ENCODE measurements around the gene DNAAF3. TPM values are rescaled to one million over a fixed set of nuclear protein-coding genes. Genes with fewer than 3 reads are reported as not detected.

The DNAAF3 gene
- total RNA-seq (2021) (4.2 and 9.1 TPM in 2 replicates), Bru-seq, nascent RNA (percentile 26 among the genes with signal in this experiment), BruChase-seq, experiment 1, labeled RNA remaining after a 2-hour chase (percentile 32 among the genes with signal in this experiment), BruChase-seq, experiment 2, labeled RNA remaining after a 6-hour chase (percentile 36 among the genes with signal in this experiment)
- long read RNA-seq, partial matches to known transcripts, result 5 of 14 reads
- long read RNA-seq, other reads (novel, unspliced or antisense), result 5 of 14 reads

DNA sequence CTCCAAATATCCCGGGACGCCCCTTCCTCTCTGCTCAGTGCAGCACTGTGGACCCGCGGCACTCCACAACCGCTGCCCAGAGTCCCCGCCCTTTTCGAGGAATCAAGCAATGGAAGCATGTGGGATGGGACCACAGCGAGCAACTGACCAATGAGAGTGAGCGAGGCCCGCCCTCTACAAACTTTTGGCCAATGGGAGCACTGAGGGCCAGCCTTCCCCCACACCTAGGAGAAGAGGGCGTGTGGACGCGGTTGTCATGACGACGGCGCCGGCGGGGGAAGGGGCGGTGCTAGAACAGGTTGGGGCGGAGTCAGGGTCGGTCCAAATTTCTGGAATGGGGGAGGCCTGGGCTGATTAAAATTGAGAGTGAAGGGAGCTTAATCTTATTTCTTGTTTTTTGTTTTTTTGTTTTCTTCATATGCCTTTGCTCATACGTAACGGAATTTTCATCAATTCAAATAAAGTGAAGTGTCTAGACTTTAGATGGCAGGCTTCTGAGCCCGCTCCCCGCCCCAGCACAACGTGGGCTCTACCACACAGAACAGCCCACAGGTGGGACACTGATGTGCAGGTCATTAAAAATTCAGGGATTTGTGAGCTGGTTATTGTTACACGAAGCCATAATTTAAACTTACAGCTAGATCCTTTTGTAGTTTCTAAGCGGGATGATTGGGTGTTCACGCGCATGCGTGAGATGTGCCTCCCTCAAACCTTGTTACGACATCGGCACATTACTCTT, at the start of gene DNAAF3:
Gene DNAAF3, minus strand, starts transcription at position 84 of the 739 bp plus-strand sequence. CDS start 200 bp downstream, outside the sequence.
- H3K4me1 ChIP-seq (ENCODE audit: insufficient read depth, low read length, poor library complexity, severe bottlenecking), result no peaks in the 10 kb centered on the region
- ChIA-PET POLR2A (ENCODE audit: low non-redundant PET) (interaction anchor here (0.6 kb wide), 1 partner anchor 9 kb away, joined by 4 read pairs; the partner anchor contains the start of gene TNNI3), CTCF (interaction anchor here (0.6 to 1.4 kb wide), 2 partner anchors 134 to 746 kb away, joined by 3 to 4 read pairs; no protein-coding TSS in a partner anchor)
- no peak for TF ChIP-seq EZH2 (IDR thresholded peaks at IDR 0.05; ENCODE audit: borderline replicate concordance, low read depth, low read length, poor library complexity, severe bottlenecking)
- TF ChIP-seq, protein P1, sequence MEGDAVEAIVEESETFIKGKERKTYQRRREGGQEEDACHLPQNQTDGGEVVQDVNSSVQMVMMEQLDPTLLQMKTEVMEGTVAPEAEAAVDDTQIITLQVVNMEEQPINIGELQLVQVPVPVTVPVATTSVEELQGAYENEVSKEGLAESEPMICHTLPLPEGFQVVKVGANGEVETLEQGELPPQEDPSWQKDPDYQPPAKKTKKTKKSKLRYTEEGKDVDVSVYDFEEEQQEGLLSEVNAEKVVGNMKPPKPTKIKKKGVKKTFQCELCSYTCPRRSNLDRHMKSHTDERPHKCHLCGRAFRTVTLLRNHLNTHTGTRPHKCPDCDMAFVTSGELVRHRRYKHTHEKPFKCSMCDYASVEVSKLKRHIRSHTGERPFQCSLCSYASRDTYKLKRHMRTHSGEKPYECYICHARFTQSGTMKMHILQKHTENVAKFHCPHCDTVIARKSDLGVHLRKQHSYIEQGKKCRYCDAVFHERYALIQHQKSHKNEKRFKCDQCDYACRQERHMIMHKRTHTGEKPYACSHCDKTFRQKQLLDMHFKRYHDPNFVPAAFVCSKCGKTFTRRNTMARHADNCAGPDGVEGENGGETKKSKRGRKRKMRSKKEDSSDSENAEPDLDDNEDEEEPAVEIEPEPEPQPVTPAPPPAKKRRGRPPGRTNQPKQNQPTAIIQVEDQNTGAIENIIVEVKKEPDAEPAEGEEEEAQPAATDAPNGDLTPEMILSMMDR (conservative IDR thresholded peaks at IDR 0.05; ENCODE audit: low read depth, low read length), result no peak
- H3K9me3 ChIP-seq (ENCODE audit: low read depth, low read length, poor library complexity, severe bottlenecking), result no peaks in the 10 kb centered on the region
- peak; percentile 99 for DNase-seq (ENCODE audit: low spot score)
- no TSS peak for BruUV-seq (replicated peaks)
- intact Hi-C loops (cut with micrococcal nuclease; ENCODE audit: unreplicated experiment), result no loop called here
- peaks cover 5% of the 10 kb centered on the region for H3K27me3 ChIP-seq (replicated peaks; ENCODE audit: insufficient read depth, low read depth, low read length, poor library complexity)
- H3K4me3 ChIP-seq (ENCODE audit: low read depth, low read length, poor library complexity, severe bottlenecking), result peak within 1 kb of the TSS; percentile 61
- peak within 1 kb of the TSS; percentile 76 for H3K27ac ChIP-seq (ENCODE audit: low read depth, low read length, poor library complexity, severe bottlenecking)
- H3K36me3 ChIP-seq (ENCODE audit: insufficient read depth, low read length, poor library complexity, severe bottlenecking), result no peaks in the 10 kb centered on the region

DNA sequence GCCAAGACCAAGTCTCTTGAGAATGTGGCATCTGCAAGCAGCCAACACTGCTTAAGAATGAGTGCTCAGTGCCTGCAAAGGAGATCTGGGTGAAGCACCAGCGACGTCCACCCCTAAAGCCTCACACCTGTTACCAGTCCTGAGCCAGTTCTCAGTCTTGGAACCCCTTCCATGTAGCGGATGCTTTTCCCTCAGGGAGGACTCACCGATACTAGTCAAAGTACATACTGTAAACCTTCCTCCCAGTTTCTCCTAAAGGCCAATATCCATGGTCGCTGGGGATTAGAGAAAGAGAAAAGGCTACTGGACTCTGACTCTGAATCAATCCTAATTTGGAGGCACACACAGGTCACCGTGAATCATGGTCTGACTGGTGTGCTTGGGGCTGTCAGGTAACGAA, 47.1 kb upstream of the DNAAF3 start:
- H3K27ac ChIP-seq (ENCODE audit: low read depth, low read length, poor library complexity, severe bottlenecking), result no peak overlapping the region
- no peak overlapping the region for H3K4me3 ChIP-seq (ENCODE audit: low read depth, low read length, poor library complexity, severe bottlenecking)
- ChIA-PET CTCF (no interaction called here), POLR2A (ENCODE audit: low non-redundant PET) (no interaction called here)
- peaks cover 3% of the 10 kb centered on the region for H3K4me1 ChIP-seq (ENCODE audit: insufficient read depth, low read length, poor library complexity, severe bottlenecking)
- intact Hi-C loops (cut with micrococcal nuclease; ENCODE audit: unreplicated experiment), result no loop called here
- no peak for TF ChIP-seq EZH2 (IDR thresholded peaks at IDR 0.05; ENCODE audit: borderline replicate concordance, low read depth, low read length, poor library complexity, severe bottlenecking)
- TF ChIP-seq, protein P1 (conservative IDR thresholded peaks at IDR 0.05; ENCODE audit: low read depth, low read length), result no peak
- H3K36me3 ChIP-seq (ENCODE audit: insufficient read depth, low read length, poor library complexity, severe bottlenecking), result no peaks in the 10 kb centered on the region
- BruUV-seq (replicated peaks), result no TSS peak
- no peaks in the 10 kb centered on the region for H3K27me3 ChIP-seq (replicated peaks; ENCODE audit: insufficient read depth, low read depth, low read length, poor library complexity)
- DNase-seq (ENCODE audit: low spot score), result no peak
- no peaks in the 10 kb centered on the region for H3K9me3 ChIP-seq (ENCODE audit: low read depth, low read length, poor library complexity, severe bottlenecking)

DNA sequence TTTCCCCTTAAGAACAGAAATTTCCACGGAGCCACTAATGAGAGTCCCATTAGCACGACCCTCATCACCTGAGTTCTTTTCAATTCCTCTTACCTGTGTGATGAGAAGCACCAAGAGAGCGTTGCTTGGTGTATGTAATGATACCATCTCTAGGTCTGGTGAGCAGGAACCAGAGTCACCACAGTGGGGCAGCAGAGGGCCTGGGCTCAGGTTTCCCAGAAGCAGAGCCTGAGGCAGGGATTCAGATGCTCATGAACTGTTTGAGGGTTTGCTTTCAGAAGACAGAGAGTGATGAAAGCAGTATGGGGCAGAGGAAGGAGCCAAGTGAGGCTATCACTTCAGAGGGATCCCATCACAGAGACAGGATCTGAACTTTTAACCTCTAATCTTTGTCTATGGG, 46.0 kb upstream of the DNAAF3 start:
- ChIA-PET CTCF (no interaction called here), POLR2A (ENCODE audit: low non-redundant PET) (no interaction called here)
- Histone ChIP-seq H3K27ac (ENCODE audit: low read depth, low read length, poor library complexity, severe bottlenecking) (no peak overlapping the region), H3K27me3 (replicated peaks; ENCODE audit: insufficient read depth, low read depth, low read length, poor library complexity) (no peaks in the 10 kb centered on the region), H3K36me3 (ENCODE audit: insufficient read depth, low read length, poor library complexity, severe bottlenecking) (no peaks in the 10 kb centered on the region), H3K9me3 (ENCODE audit: low read depth, low read length, poor library complexity, severe bottlenecking) (no peaks in the 10 kb centered on the region), H3K4me3 (ENCODE audit: low read depth, low read length, poor library complexity, severe bottlenecking) (no peak overlapping the region), H3K4me1 (ENCODE audit: insufficient read depth, low read length, poor library complexity, severe bottlenecking) (peaks cover 3% of the 10 kb centered on the region)
- intact Hi-C loops (cut with micrococcal nuclease; ENCODE audit: unreplicated experiment), result no loop called here
- TF ChIP-seq, protein P1 (conservative IDR thresholded peaks at IDR 0.05; ENCODE audit: low read depth, low read length), result peak; percentile 48
- TF ChIP-seq EZH2 (IDR thresholded peaks at IDR 0.05; ENCODE audit: borderline replicate concordance, low read depth, low read length, poor library complexity, severe bottlenecking), result no peak
- DNase-seq (ENCODE audit: low spot score), result peak; percentile 53
- BruUV-seq (replicated peaks), result no TSS peak

Measured in A673 (cell line).